Uterus (tissue), 4 donors: ENCODE measurements around the gene HPS4. TPM values are rescaled to one million over a fixed set of nuclear protein-coding genes. Genes with fewer than 3 reads are reported as not detected.

Experiments
- DNase-seq, 2 donors: peaks; one replicate each; pipeline ENCODE4 v3.0.0-alpha.2; 2019 to 2020
- H3K27ac ChIP-seq, 2 donors: fragments of 200-600 bp; sonication (generic); 1 replicate in 1 of 2; 2 replicates in 1 of 2; pipeline ENCODE4 v1.5.1; 2016 to 2018
- H3K27me3 ChIP-seq, 2 donors: fragments of 200-600 bp; sonication (generic); one replicate each; pipeline ENCODE4 v1.5.1; 2018 to 2019; ENCODE audit warnings: control low read depth in 1 of 2
- H3K36me3 ChIP-seq, 2 donors: fragments of 200-600 bp; sonication (generic); one replicate each; pipeline ENCODE4 v1.5.1; 2019; ENCODE audit warnings: control low read depth in 1 of 2
- H3K4me1 ChIP-seq, 2 donors: fragments of 200-600 bp; sonication (generic); one replicate each; pipeline ENCODE4 v1.5.1; 2018 to 2019; ENCODE audit warnings: control low read depth in 1 of 2
- H3K4me3 ChIP-seq, 2 donors: fragments of 200-600 bp; sonication (generic); 1 replicate in 1 of 2; 2 replicates in 1 of 2; pipeline ENCODE4 v1.5.1; 2018 to 2019; ENCODE audit warnings: mild to moderate bottlenecking in 1 of 2
- H3K9me3 ChIP-seq, 2 donors: fragments of 200-600 bp; sonication (generic); one replicate each; pipeline ENCODE4 v1.5.1; 2019; ENCODE audit warnings: control low read depth in 1 of 2
- POLR2A ChIP-seq, 2 donors: fragments of 450-650 bp; IDR thresholded peaks; one replicate each; pipeline ENCODE4 v1.6.1; 2016; ENCODE audit warnings: antibody characterized with exemption in 2 of 2, mild to moderate bottlenecking in 1 of 2, moderate library complexity in 1 of 2
- intact Hi-C: fragments of 100-400 bp; cut with DNase I; formaldehyde crosslinking; loops from one replicate; pipeline ENCODE4 v1.15.1; 2023; ENCODE audit warnings: low total_unique reads
- total RNA-seq, 4 donors: library from RNA; depleted of rRNA in 3 of 4; stranded (reverse); fragments of >200 nt in 3 of 4; gene quantifications; one replicate each; pipeline versions ENCODE4 v1.1.0 to v1.2.4, GENCODE V29; 2014 to 2023
- TF ChIP-seq, protein P1 (sequence below), 4 experiments: fragments of 200-600 bp in 2 of 4; fragments of 450-650 bp in 2 of 4; sonication (generic) in 2 of 4; IDR thresholded peaks; one replicate each; pipeline ENCODE4 v1.5.1; 2016 to 2019; ENCODE audit warnings: antibody characterized with exemption in 4 of 4, mild to moderate bottlenecking in 2 of 4, moderate library complexity in 1 of 4
- donor health status: DM: yes; HTN: yes; CAD: no.

Gene HPS4
- total RNA-seq, 4 donors from 2014 or later: 23.5 to 65.6 (median 43.5) TPM

DNA sequence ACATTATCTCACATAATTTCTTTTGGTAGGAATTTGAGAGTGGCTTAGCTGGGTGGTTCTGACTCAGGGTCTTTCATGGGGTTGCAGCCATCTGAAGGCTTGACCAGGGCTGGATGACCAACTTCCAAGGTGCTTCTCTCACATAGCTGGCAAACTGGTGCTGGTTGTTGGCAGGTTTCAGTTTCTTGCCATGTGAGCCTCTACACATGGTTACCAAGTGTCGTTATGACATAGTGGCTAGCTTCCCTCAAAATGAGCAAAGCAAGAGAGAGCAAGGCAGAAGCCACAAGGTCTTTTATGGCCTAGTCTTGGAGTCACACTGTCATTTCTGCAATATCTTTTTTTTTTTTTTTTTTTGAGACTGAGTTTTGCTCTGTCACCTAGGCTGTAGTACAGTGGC lies 32.9 kb upstream of the HPS4 start:
- no peaks in the 10 kb centered on the region for H3K9me3 ChIP-seq
- DNase-seq: no peak

DNA sequence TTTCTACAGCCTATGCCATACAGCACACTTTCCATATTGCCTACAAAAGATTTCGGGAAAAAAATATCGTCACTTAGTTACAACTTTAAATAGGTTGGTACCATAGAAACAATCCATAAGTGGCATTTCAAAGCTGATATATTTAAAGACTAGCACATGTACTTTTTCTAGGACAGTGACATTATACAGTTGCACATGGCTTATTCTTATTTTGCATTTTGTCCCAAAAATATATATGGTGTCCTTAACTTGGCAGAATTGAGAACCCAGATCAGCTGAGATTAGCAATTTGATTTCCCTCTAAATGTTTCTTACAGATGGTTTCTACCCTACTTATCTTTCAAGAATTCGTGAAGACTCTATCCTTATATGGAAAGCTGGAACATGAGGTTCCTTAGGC lies 32.3 kb upstream of the HPS4 start:
- no peak for DNase-seq
- H3K4me3 ChIP-seq: no peak overlapping the region
- TF ChIP-seq POLR2A (IDR thresholded peaks at IDR 0.05): no peak
- TF ChIP-seq, protein P1, sequence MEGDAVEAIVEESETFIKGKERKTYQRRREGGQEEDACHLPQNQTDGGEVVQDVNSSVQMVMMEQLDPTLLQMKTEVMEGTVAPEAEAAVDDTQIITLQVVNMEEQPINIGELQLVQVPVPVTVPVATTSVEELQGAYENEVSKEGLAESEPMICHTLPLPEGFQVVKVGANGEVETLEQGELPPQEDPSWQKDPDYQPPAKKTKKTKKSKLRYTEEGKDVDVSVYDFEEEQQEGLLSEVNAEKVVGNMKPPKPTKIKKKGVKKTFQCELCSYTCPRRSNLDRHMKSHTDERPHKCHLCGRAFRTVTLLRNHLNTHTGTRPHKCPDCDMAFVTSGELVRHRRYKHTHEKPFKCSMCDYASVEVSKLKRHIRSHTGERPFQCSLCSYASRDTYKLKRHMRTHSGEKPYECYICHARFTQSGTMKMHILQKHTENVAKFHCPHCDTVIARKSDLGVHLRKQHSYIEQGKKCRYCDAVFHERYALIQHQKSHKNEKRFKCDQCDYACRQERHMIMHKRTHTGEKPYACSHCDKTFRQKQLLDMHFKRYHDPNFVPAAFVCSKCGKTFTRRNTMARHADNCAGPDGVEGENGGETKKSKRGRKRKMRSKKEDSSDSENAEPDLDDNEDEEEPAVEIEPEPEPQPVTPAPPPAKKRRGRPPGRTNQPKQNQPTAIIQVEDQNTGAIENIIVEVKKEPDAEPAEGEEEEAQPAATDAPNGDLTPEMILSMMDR (IDR thresholded peaks at IDR 0.05): no peak
- H3K4me1 ChIP-seq: peaks cover 0 to 3% of the 10 kb centered on the region in 2 donors
- H3K27me3 ChIP-seq: no peaks in the 10 kb centered on the region
- no peaks in the 10 kb centered on the region for H3K9me3 ChIP-seq
- no peak overlapping the region for H3K27ac ChIP-seq
- no peaks in the 10 kb centered on the region for H3K36me3 ChIP-seq
- intact Hi-C loops: no loop called here

More for the DNA sequence above, 32.9 kb upstream of the HPS4 start:
- TF ChIP-seq POLR2A (IDR thresholded peaks at IDR 0.05): no peak
- TF ChIP-seq, protein P1 (IDR thresholded peaks at IDR 0.05): no peak
- intact Hi-C loops: no loop called here
- Histone ChIP-seq H3K27ac (no peak overlapping the region), H3K4me3 (no peak overlapping the region), H3K27me3 (no peaks in the 10 kb centered on the region), H3K36me3 (no peaks in the 10 kb centered on the region), H3K4me1 (peaks cover 0 to 2% of the 10 kb centered on the region in 2 donors)

DNA sequence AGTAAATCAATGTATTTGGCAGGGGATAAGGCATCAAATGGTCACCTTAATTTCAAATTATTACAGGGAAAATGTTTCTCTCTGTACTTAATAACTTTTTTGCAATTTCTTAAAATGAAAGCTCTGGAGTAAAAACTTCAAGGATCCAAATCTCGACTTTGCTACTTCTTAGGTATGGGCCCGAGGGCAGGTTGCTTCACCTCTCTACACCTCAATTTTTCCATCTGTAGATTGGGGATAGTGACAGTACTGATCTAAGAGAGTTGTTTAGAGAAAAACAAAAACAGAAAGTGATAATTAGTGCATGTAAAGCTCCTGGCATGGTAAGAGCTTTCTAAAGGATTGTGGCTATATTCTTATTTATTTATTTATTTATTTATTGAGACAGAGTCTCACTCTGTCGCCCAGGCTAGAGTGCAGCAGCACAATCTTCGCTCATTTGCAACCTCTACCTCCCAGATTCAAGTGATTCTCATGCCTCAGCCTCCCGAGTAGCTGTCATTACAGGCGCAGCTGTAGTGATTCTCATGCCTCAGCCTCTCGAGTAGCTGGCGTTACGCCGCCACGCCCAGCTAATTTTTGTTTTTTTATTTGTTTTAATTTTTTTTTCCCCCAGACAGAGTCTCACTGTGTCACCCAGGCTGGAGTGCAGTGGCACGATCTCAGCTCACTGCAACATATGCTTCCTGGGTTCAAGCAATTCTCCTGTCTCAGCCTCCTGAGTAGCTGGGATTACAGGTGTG lies 31.0 kb upstream of the HPS4 start:
- Histone ChIP-seq H3K4me1 (peaks cover 0 to 3% of the 10 kb centered on the region in 2 donors), H3K27ac (no peak overlapping the region), H3K27me3 (no peaks in the 10 kb centered on the region), H3K4me3 (no peak overlapping the region), H3K9me3 (no peaks in the 10 kb centered on the region), H3K36me3 (no peaks in the 10 kb centered on the region)
- intact Hi-C loops: no loop called here
- no peak for TF ChIP-seq POLR2A (IDR thresholded peaks at IDR 0.05)
- TF ChIP-seq, protein P1 (IDR thresholded peaks at IDR 0.05): no peak
- DNase-seq: no peak

DNA sequence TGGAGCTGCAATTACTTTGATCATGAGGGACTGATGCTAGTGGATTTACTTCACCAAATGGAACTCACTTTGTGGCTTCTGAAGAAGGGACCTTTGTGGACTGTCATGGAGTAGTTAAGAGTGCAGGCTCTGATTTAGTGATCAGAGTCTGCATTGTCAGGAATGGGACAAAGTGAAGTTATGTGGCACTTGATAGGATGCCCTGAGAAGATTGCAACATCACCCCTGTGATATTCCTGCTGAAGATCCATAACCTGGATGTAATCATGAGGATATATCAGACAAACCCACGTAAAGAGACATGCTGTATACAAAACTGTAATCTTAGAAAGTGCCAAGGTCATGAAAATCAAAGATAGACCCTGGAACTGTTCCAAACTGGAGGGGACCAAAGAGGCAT lies 30.3 kb upstream of the HPS4 start:
- no peaks in the 10 kb centered on the region for H3K9me3 ChIP-seq
- no peaks in the 10 kb centered on the region for H3K36me3 ChIP-seq
- no peak for DNase-seq
- no peak overlapping the region for H3K4me3 ChIP-seq
- no peaks in the 10 kb centered on the region for H3K27me3 ChIP-seq
- TF ChIP-seq POLR2A (IDR thresholded peaks at IDR 0.05): no peak
- TF ChIP-seq, protein P1 (IDR thresholded peaks at IDR 0.05): no peak
- H3K4me1 ChIP-seq: peaks cover 0 to 3% of the 10 kb centered on the region in 2 donors
- intact Hi-C loops: no loop called here
- H3K27ac ChIP-seq: no peak overlapping the region

DNA sequence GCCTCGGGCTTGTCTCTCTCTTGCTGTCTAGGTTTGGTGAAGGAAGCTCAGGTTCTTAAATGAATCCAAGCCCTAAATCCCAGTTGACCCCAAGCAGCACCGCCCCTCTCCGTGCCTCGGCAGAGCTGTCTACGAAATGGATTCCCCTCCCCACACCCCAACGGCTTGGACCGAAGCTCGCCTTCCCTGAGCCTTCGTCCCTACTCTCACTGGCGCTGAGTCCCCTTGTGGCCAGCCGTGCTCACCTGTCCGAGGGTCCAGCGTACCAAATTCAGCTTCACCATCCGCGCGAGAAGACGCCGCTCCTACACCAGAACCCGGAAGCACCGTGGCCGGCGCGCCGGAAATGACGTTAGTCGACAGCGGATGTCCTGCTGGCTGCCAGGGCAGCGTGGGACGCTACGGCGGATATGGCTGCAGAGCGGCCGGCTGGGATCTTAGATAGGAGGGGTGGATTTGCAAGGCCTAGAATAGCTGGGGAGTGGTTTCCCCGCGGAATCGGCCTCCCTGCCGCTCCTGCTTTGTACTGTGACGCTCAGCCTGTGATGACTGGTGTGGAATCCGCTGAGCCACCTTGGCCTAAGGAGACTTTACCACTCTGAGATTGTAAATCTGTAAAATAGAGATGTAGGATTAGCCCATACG lies 28.7 kb upstream of the HPS4 start, which contains the start of gene TFIP11:
Gene TFIP11 (minus strand): TSS at position 325 of the 645 bp plus-strand sequence. CDS start 2,201 bp downstream, outside the sequence.
- no peaks in the 10 kb centered on the region for H3K9me3 ChIP-seq
- intact Hi-C loops: no loop called here

More for the DNA sequence above, 28.7 kb upstream of the HPS4 start, which contains the start of gene TFIP11:
- peak within 1 kb of the TSS; percentile 85 for H3K4me3 ChIP-seq
- peak; percentile 41 to 60 for TF ChIP-seq POLR2A (IDR thresholded peaks at IDR 0.05)
- TF ChIP-seq, protein P1 (IDR thresholded peaks at IDR 0.05): peak in 1 of 4 experiments; percentile 19
- H3K4me1 ChIP-seq: peaks cover 0 to 3% of the 10 kb centered on the region in 2 donors
- H3K27ac ChIP-seq: peak within 1 kb of the TSS; percentile 63 to 71
- no peaks in the 10 kb centered on the region for H3K27me3 ChIP-seq
- H3K36me3 ChIP-seq: no peaks in the 10 kb centered on the region
- peak; percentile 93 to 94 for DNase-seq
